Fibroblast of lung (primary cell): ENCODE data around the gene TMEM187. TPM values are rescaled to one million over a fixed set of nuclear protein-coding genes. Genes with fewer than 3 reads are reported as not detected.

Experiments used
- DNase-seq, 2 donors: peaks; one replicate each; pipeline versions ENCODE4 v3.0.0 to v3.0.0-alpha.2; 2010; ENCODE audit warnings: low read depth in 2 of 2
- H2AFZ ChIP-seq: 2 replicates; pipeline ENCODE4 v1.5.1; 2012; ENCODE audit warnings: low read length, control low read depth, inconsistent platforms
- H3K27ac ChIP-seq: 2 replicates; pipeline ENCODE4 v1.5.1; 2011; ENCODE audit warnings: low read length, control low read depth; ENCODE audit not compliant: insufficient read depth
- H3K27me3 ChIP-seq: 2 replicates; pipeline ENCODE4 v1.5.1; 2011; ENCODE audit warnings: mild to moderate bottlenecking, low read length; ENCODE audit not compliant: control insufficient read depth, insufficient read depth
- H3K36me3 ChIP-seq: 2 replicates; pipeline ENCODE4 v1.5.1; 2011; ENCODE audit warnings: low read length; ENCODE audit not compliant: control insufficient read depth, insufficient read depth
- H3K4me1 ChIP-seq: 2 replicates; pipeline ENCODE4 v1.5.1; 2011; ENCODE audit warnings: low read length; ENCODE audit not compliant: control insufficient read depth, insufficient read depth; ENCODE audit errors: extremely low read depth
- H3K4me2 ChIP-seq: 2 replicates; pipeline ENCODE4 v1.5.1; 2011; ENCODE audit warnings: low read length, control low read depth; ENCODE audit not compliant: insufficient read depth; ENCODE audit errors: extremely low read depth
- H3K4me3 ChIP-seq, 4 experiments: fragments of 200-600 bp in 1 of 4; sonication (generic) in 1 of 4; replicated peaks in 1 of 4; 2 replicates each; pipeline ENCODE4 v1.5.1; 2011 to 2016; ENCODE audit warnings: low read length in 4 of 4, low read depth in 3 of 4, mild to moderate bottlenecking in 3 of 4, control low read depth in 2 of 4, inconsistent platforms in 1 of 4, mixed read lengths in 1 of 4; ENCODE audit not compliant: insufficient read depth in 1 of 4; ENCODE audit errors: control extremely low read depth in 1 of 4
- H3K79me2 ChIP-seq: 2 replicates; pipeline ENCODE4 v1.5.1; 2012; ENCODE audit warnings: mild to moderate bottlenecking, low read length, inconsistent platforms; ENCODE audit not compliant: control insufficient read depth, insufficient read depth
- H3K9ac ChIP-seq: 2 replicates; pipeline ENCODE4 v1.5.1; 2011; ENCODE audit warnings: mild to moderate bottlenecking, low read length, control low read depth; ENCODE audit not compliant: insufficient read depth
- H3K9me3 ChIP-seq: 2 replicates; pipeline ENCODE4 v1.5.1; 2012; ENCODE audit warnings: low read depth, low read length; ENCODE audit not compliant: control insufficient read depth, insufficient read depth
- H4K20me1 ChIP-seq: 2 replicates; pipeline ENCODE4 v1.5.1; 2011; ENCODE audit warnings: low read length; ENCODE audit not compliant: control insufficient read depth, insufficient read depth; ENCODE audit errors: extremely low read depth
- CTCF ChIP-seq, 2 donors: IDR thresholded peaks in 1 of 2; conservative IDR thresholded peaks in 1 of 2; 1 replicate in 1 of 2; 2 replicates in 1 of 2; pipeline ENCODE4 v1.5.1; 2011 to 2012; ENCODE audit warnings: low read length in 2 of 2, control low read depth in 1 of 2, inconsistent platforms in 1 of 2, low read depth in 1 of 2, mild to moderate bottlenecking in 1 of 2
- EZH2 ChIP-seq: IDR thresholded peaks from 2 replicates; pipeline ENCODE4 v1.5.1; 2012; ENCODE audit warnings: low read length, control low read depth, mild to moderate bottlenecking; ENCODE audit errors: missing control alignments
- polyA plus RNA-seq, 2 donors: library from polyadenylated mRNA; depleted of rRNA in 1 of 2; stranded (reverse) in 1 of 2; unstranded in 1 of 2; fragments of >200 nt; gene quantifications; 2 replicates each; pipeline ENCODE4 v1.2.1, GENCODE V29; 2011 to 2012; ENCODE audit warnings: missing spikeins in 1 of 2
- total RNA-seq: library from RNA; depleted of rRNA; stranded (reverse); fragments of >200 nt; gene quantifications from 2 replicates; pipeline ENCODE4 v1.2.1, GENCODE V29; 2014

Gene TMEM187
- total and polyA plus RNA-seq, 2 donors (not counting 1 experiment from before 2014, with no cell fraction given): 4.6 to 8.3 TPM

GRCh38 chrX:153929576-153929975, 43.0 kb upstream of the TMEM187 start:
- Histone ChIP-seq H3K4me1 (peaks cover 5% of the 10 kb centered on the region), H3K79me2 (peaks cover 16% of the 10 kb centered on the region), H3K36me3 (peaks cover 10% of the 10 kb centered on the region), H4K20me1 (no peaks in the 10 kb centered on the region), H3K9me3 (no peaks in the 10 kb centered on the region), H3K27ac (no peak overlapping the region), H3K9ac (no peak overlapping the region), H3K4me3 (no peak overlapping the region), H3K4me2 (no peak overlapping the region), H3K27me3 (no peaks in the 10 kb centered on the region), H2AFZ (no peak overlapping the region)
- no peak for DNase-seq
- TF ChIP-seq CTCF (conservative IDR thresholded peaks at IDR 0.05 in 1 of 2, IDR thresholded peaks at IDR 0.05 in 1 of 2; ENCODE audit: low read depth in 1 of 2, low read length in 2 of 2) (no peak), EZH2 (no peak)

GRCh38 chrX:153930011-153930910, 42.3 kb upstream of the TMEM187 start:
- Histone ChIP-seq H3K27me3 (no peaks in the 10 kb centered on the region), H4K20me1 (no peaks in the 10 kb centered on the region), H3K9me3 (no peaks in the 10 kb centered on the region), H3K4me3 (no peak overlapping the region), H3K27ac (no peak overlapping the region), H3K9ac (no peak overlapping the region), H2AFZ (no peak overlapping the region), H3K4me2 (no peak overlapping the region), H3K4me1 (peaks cover 5% of the 10 kb centered on the region), H3K36me3 (peaks cover 10% of the 10 kb centered on the region), H3K79me2 (peaks cover 16% of the 10 kb centered on the region)
- no peak for DNase-seq
- TF ChIP-seq EZH2 (no peak), CTCF (conservative IDR thresholded peaks at IDR 0.05 in 1 of 2, IDR thresholded peaks at IDR 0.05 in 1 of 2; ENCODE audit: low read depth in 1 of 2, low read length in 2 of 2) (no peak)

- Histone ChIP-seq H3K4me2 (no peak overlapping the region), H4K20me1 (no peaks in the 10 kb centered on the region), H2AFZ (no peak overlapping the region), H3K4me3 (no peak overlapping the region), H3K9me3 (no peaks in the 10 kb centered on the region), H3K27me3 (no peaks in the 10 kb centered on the region), H3K36me3 (peaks cover 10% of the 10 kb centered on the region), H3K9ac (no peak overlapping the region), H3K27ac (no peak overlapping the region), H3K4me1 (peaks cover 5% of the 10 kb centered on the region), H3K79me2 (peaks cover 16% of the 10 kb centered on the region)
- DNase-seq: no peak
- TF ChIP-seq CTCF (conservative IDR thresholded peaks at IDR 0.05 in 1 of 2, IDR thresholded peaks at IDR 0.05 in 1 of 2; ENCODE audit: low read depth in 1 of 2, low read length in 2 of 2) (no peak), EZH2 (no peak)
These were observed 41.4 kb upstream of the TMEM187 start for GRCh38 chrX:153931151-153931550.
